GM23248 (cell line): ENCODE measurements around the gene ZFYVE9.

Experiments used
- EZH2 ChIP-seq: fragments of 200-600 bp; sonication (generic); IDR thresholded peaks from 2 replicates; pipeline ENCODE4 v1.6.1; 2018; ENCODE audit warnings: antibody characterized with exemption, mild to moderate bottlenecking; ENCODE audit not compliant: insufficient read depth, poor library complexity, severe bottlenecking
- EZH2phosphoT487 ChIP-seq: fragments of 200-600 bp; sonication (generic); IDR thresholded peaks from 2 replicates; pipeline ENCODE4 v1.6.1; 2018; ENCODE audit warnings: antibody characterized with exemption, moderate library complexity, mild to moderate bottlenecking, low read depth; ENCODE audit not compliant: insufficient read depth

- TF ChIP-seq EZH2 (no peak), EZH2phosphoT487 (no peak)
Measured at GRCh38 chr1:52365071-52365745, 223.3 kb downstream of the ZFYVE9 start.
